LNCAP (cell line): ENCODE results near the gene CAPN9.

ENCODE experiments used
- TF ChIP-seq, protein P1 (sequence below): fragments of 450-650 bp; IDR thresholded peaks from 2 replicates; pipeline ENCODE4 v1.5.1; 2017; ENCODE audit warnings: mild to moderate bottlenecking

CAPN9 gene

GRCh38 chr1:230831771-230832170 lies 84.6 kb downstream of the CAPN9 start:
- TF ChIP-seq, protein P1, sequence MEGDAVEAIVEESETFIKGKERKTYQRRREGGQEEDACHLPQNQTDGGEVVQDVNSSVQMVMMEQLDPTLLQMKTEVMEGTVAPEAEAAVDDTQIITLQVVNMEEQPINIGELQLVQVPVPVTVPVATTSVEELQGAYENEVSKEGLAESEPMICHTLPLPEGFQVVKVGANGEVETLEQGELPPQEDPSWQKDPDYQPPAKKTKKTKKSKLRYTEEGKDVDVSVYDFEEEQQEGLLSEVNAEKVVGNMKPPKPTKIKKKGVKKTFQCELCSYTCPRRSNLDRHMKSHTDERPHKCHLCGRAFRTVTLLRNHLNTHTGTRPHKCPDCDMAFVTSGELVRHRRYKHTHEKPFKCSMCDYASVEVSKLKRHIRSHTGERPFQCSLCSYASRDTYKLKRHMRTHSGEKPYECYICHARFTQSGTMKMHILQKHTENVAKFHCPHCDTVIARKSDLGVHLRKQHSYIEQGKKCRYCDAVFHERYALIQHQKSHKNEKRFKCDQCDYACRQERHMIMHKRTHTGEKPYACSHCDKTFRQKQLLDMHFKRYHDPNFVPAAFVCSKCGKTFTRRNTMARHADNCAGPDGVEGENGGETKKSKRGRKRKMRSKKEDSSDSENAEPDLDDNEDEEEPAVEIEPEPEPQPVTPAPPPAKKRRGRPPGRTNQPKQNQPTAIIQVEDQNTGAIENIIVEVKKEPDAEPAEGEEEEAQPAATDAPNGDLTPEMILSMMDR = no peak

- TF ChIP-seq, protein P1 = no peak
These were observed 85.3 kb downstream of the CAPN9 start for GRCh38 chr1:230832476-230832875.

- TF ChIP-seq, protein P1 = no peak
These were observed 86.3 kb downstream of the CAPN9 start for GRCh38 chr1:230833511-230833910.

GRCh38 chr1:230834292-230834691 lies 87.1 kb downstream of the CAPN9 start:
- TF ChIP-seq, protein P1 = no peak

DNA sequence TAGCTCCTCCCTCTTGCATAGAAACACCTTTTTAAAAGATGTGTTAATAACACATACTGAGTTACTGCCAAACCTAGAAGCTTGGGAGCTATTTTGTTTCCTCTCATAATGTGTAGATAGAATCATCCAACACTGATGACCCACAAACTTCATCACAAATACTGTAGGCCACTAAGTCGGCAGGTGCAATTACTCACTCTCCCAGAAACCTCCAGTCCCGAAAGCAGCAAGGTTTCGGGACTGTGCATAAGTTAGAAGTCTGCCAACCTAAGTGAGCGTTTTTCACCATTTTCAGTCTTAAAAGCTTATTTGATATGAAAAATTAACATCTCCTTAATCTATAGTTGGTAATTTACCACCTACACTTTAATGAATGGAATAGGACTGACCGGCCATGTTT lies 89.2 kb downstream of the CAPN9 start:
- TF ChIP-seq, protein P1 = no peak

- TF ChIP-seq, protein P1 = no peak
These were observed 89.6 kb downstream of the CAPN9 start for GRCh38 chr1:230836793-230837192.

DNA sequence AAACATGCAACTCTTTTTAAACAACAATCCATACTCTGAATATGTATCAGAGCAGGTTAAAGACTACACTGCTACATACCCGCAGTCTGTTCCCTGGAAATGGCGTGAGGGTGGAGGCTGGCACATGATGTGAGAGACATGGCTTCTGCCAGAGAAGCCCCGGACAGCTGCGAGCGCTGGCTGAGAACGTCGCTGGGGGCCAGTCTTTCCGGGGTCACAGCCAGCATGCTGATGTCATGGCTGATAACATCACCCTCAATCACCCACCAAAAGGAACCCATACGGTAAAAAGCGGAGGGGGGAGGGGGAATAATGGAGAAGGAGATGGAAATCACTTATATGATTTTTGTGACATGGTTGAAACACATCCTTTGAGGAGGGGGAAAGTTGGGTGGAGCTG lies 92.0 kb downstream of the CAPN9 start:
- TF ChIP-seq, protein P1 = no peak

DNA sequence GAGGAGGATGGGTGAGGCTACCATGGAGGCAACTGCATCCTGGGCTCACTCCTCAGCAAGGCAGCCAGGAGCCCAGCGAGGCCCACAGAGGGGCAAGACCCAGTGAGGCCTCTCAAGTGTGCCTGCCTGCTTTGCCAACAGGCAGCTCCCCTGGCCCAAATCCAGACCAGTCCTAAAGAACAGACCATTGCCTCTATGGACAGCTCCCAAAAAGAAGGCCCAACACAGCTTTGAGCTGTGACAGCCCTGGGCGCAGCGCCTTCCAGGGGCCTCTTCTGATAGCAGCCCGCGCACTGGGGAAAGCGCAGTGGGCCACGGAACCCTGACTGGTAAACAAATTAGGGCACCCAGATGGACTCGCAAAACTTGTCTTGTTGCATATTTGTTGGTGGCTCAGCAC lies 95.6 kb downstream of the CAPN9 start:
- TF ChIP-seq, protein P1 = no peak
